Vagina (tissue), 2 donors: ENCODE measurements around the gene GRAMD2B.

Experiments used
- POLR2AphosphoS5 ChIP-seq, 2 donors: sonication (generic); formaldehyde crosslinking; IDR thresholded peaks; one replicate each; pipeline ENCODE4 v1.9.0; 2017; ENCODE audit warnings: antibody characterized with exemption in 2 of 2, mild to moderate bottlenecking in 2 of 2, low read depth in 1 of 2; ENCODE audit not compliant: insufficient read depth in 1 of 2
- TF ChIP-seq, protein P1 (sequence below), 3 experiments: fragments of 450-650 bp in 2 of 3; fragments of 200-600 bp in 1 of 3; sonication (generic) in 1 of 3; IDR thresholded peaks; one replicate each; pipeline ENCODE4 v1.5.1; 2017 to 2019; ENCODE audit warnings: antibody characterized with exemption in 3 of 3, mild to moderate bottlenecking in 2 of 3, moderate library complexity in 2 of 3

DNA sequence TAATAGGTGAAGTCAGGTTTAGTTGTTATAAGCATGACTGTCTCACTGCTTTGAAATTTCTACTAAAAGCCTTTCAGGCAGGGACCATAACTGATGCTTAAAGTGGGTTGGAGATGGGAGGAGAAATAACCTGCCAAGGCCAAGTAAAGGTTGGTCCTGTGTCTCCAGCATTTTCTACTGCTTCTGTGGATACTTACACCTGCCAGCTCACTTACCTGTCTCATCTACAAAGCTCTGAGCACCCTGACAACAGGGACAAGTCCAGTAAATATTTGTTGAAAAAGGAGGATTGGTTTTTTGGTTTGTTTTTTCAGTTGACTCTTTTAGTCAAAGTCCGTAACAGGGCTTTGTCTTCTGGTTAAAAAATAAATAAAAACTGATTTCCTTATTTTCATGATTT is 38.6 kb downstream of the GRAMD2B start:
- TF ChIP-seq, protein P1, sequence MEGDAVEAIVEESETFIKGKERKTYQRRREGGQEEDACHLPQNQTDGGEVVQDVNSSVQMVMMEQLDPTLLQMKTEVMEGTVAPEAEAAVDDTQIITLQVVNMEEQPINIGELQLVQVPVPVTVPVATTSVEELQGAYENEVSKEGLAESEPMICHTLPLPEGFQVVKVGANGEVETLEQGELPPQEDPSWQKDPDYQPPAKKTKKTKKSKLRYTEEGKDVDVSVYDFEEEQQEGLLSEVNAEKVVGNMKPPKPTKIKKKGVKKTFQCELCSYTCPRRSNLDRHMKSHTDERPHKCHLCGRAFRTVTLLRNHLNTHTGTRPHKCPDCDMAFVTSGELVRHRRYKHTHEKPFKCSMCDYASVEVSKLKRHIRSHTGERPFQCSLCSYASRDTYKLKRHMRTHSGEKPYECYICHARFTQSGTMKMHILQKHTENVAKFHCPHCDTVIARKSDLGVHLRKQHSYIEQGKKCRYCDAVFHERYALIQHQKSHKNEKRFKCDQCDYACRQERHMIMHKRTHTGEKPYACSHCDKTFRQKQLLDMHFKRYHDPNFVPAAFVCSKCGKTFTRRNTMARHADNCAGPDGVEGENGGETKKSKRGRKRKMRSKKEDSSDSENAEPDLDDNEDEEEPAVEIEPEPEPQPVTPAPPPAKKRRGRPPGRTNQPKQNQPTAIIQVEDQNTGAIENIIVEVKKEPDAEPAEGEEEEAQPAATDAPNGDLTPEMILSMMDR (IDR thresholded peaks at IDR 0.05): no peak
- no peak for TF ChIP-seq POLR2AphosphoS5 (IDR thresholded peaks at IDR 0.05; ENCODE audit: insufficient read depth in 1 of 2, low read depth in 1 of 2)
